22Rv1 (cell line): ENCODE data around the gene EFCAB8.

Experiments
- H3K27ac ChIP-seq: fragments of 450-650 bp; 2 replicates; pipeline ENCODE4 v1.5.1; 2017
- CTCF ChIP-seq: fragments of 450-650 bp; IDR thresholded peaks from 2 replicates; pipeline ENCODE4 v1.5.1; 2017; ENCODE audit warnings: mild to moderate bottlenecking
- ZFX ChIP-seq: fragments of 450-650 bp; IDR thresholded peaks from 2 replicates; pipeline ENCODE4 v1.6.1; 2017; ENCODE audit warnings: antibody characterized with exemption, borderline replicate concordance

EFCAB8 gene

GRCh38 chr20:33008336-33009213 lies 149.9 kb downstream of the EFCAB8 start:
- H3K27ac ChIP-seq, result no peak overlapping the region
- TF ChIP-seq CTCF, result no peak
- no peak for TF ChIP-seq ZFX

- H3K27ac ChIP-seq, result no peak overlapping the region
These were observed 150.8 kb downstream of the EFCAB8 start for GRCh38 chr20:33009214-33010132.

DNA sequence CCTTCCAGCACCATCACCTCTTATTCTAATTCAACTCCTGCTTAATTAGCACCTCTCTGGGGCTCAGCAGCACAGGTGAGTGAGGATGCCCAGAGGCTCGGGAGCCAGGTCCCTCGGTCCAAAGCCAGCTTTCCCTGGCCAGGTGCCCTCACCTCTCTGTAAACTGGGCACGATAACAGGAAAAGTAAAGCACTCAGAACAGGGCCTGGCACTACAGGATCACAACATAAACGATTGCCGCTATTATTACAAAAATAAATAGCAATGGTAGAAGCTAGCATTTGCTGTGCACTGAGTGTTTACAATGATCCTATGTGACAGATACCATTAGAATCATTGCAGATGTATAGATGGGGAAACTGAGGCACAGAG lies 151.4 kb downstream of the EFCAB8 start:
- TF ChIP-seq CTCF, result no peak
- H3K27ac ChIP-seq, result no peak overlapping the region

More at GRCh38 chr20:33009214-33010132, 150.8 kb downstream of the EFCAB8 start:
- TF ChIP-seq ZFX, result no peak
- no peak for TF ChIP-seq CTCF

GRCh38 chr20:33010674-33011449 lies 152.1 kb downstream of the EFCAB8 start:
- TF ChIP-seq ZFX, result no peak
- TF ChIP-seq CTCF, result no peak
- no peak overlapping the region for H3K27ac ChIP-seq
